GM10248 (cell line): Measurements from ENCODE around the gene UBE3A.

Source experiments
- CTCF ChIA-PET: fragments of 300-600 bp; sonication (Branson Sonifier 250); formaldehyde crosslinking; extraction: SDS; loops from one replicate; lab custom pipeline; 2021; ENCODE audit warnings: antibody characterized with exemption; lab: Yijun Ruan, JAX
- POLR2A ChIA-PET: fragments of 350-650 bp; sonication (Branson Sonifier 250); formaldehyde crosslinking; extraction: SDS; loops from one replicate; lab custom pipeline; 2020; ENCODE audit warnings: antibody characterized with exemption; lab: Yijun Ruan, JAX
- DNase-seq: peaks from one replicate; pipeline ENCODE4 v3.0.0; 2012; ENCODE audit errors: extremely low spot score
- TF ChIP-seq, protein P1 (sequence below): IDR thresholded peaks from 2 replicates; pipeline ENCODE4 v1.5.1; 2012; ENCODE audit warnings: mild to moderate bottlenecking, low read depth; ENCODE audit errors: extremely low read depth, missing control alignments, control extremely low read depth

Gene UBE3A

GRCh38 chr15:25402342-25402741 lies 36.5 kb downstream of the UBE3A start:
- no peak for DNase-seq
- TF ChIP-seq, protein P1, sequence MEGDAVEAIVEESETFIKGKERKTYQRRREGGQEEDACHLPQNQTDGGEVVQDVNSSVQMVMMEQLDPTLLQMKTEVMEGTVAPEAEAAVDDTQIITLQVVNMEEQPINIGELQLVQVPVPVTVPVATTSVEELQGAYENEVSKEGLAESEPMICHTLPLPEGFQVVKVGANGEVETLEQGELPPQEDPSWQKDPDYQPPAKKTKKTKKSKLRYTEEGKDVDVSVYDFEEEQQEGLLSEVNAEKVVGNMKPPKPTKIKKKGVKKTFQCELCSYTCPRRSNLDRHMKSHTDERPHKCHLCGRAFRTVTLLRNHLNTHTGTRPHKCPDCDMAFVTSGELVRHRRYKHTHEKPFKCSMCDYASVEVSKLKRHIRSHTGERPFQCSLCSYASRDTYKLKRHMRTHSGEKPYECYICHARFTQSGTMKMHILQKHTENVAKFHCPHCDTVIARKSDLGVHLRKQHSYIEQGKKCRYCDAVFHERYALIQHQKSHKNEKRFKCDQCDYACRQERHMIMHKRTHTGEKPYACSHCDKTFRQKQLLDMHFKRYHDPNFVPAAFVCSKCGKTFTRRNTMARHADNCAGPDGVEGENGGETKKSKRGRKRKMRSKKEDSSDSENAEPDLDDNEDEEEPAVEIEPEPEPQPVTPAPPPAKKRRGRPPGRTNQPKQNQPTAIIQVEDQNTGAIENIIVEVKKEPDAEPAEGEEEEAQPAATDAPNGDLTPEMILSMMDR: no peak
- CTCF ChIA-PET: interaction anchor here (1.2 to 1.8 kb wide), 3 partner anchors 10 to 33 kb away, joined by 3 read pairs; no protein-coding TSS in a partner anchor
- POLR2A ChIA-PET: no interaction called here

DNA sequence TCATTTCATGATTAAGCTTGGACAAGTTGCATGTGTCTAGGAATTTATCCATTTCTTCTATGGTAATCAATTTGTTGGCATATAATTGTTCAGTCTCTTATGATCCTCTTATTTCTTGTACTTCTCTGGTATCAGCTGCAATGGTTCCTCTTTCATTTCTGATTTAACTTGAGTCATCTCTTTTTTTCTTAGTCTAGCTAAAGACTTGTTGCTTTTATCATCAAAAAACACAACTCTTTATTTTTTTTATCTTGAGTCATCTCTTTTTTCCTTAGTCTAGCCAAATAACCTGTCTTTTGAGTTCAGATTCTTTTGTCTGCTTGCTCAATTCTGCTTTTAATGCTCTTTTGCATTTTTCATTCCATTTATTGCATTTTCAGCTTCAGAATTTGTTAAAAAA lies 37.3 kb downstream of the UBE3A start:
- DNase-seq: no peak
- TF ChIP-seq, protein P1: no peak
- POLR2A ChIA-PET: no interaction called here
- CTCF ChIA-PET: interaction anchor here (1.2 to 1.8 kb wide), 2 partner anchors 10 to 34 kb away, joined by 3 read pairs; no protein-coding TSS in a partner anchor

GRCh38 chr15:25397100-25397499 lies 41.7 kb downstream of the UBE3A start:
- no peak for DNase-seq
- TF ChIP-seq, protein P1: no peak
- CTCF ChIA-PET: interaction anchor here (1.3 to 1.6 kb wide), 3 partner anchors 10 to 40 kb away, joined by 3 to 6 read pairs (median 5); no protein-coding TSS in a partner anchor
- POLR2A ChIA-PET: no interaction called here

DNA sequence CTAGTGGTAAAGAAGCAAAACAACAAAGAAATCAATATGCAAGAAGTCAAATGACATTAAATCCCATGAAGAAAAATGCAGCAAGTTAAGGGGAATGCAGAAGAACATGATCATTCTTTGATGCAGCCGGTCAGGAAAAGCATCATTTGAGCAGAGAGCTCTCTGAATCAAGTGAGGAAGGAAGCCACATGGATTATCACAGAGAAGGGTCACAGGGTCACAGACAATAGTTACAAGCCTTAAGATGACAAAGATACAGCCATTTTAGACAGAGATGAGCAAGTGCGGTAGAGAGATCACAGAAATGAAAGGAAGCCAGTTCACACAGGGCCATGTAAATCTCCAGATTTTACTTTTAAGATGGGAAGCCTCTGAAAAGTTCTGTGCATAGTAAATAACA lies 43.9 kb downstream of the UBE3A start:
- DNase-seq: no peak
- TF ChIP-seq, protein P1: no peak
- ChIA-PET CTCF (interaction anchor here (1.0 kb wide), 1 partner anchor 9 kb away, joined by 3 read pairs; no protein-coding TSS in a partner anchor), POLR2A (no interaction called here)

GRCh38 chr15:25392806-25393205 lies 46.0 kb downstream of the UBE3A start:
- ChIA-PET CTCF (interaction anchor here (1.1 to 2.1 kb wide), 2 partner anchors 13 to 24 kb away, joined by 4 to 8 read pairs; no protein-coding TSS in a partner anchor), POLR2A (no interaction called here)
- DNase-seq: no peak
- TF ChIP-seq, protein P1: no peak

GRCh38 chr15:25391971-25392721 lies 46.7 kb downstream of the UBE3A start:
- TF ChIP-seq, protein P1: no peak
- ChIA-PET CTCF (interaction anchor here (0.8 to 2.1 kb wide), 2 partner anchors 10 to 12 kb away, joined by 3 to 8 read pairs; no protein-coding TSS in a partner anchor), POLR2A (no interaction called here)
- no peak for DNase-seq
